ENCODE results near the gene LMX1A.

The LMX1A gene

DNA sequence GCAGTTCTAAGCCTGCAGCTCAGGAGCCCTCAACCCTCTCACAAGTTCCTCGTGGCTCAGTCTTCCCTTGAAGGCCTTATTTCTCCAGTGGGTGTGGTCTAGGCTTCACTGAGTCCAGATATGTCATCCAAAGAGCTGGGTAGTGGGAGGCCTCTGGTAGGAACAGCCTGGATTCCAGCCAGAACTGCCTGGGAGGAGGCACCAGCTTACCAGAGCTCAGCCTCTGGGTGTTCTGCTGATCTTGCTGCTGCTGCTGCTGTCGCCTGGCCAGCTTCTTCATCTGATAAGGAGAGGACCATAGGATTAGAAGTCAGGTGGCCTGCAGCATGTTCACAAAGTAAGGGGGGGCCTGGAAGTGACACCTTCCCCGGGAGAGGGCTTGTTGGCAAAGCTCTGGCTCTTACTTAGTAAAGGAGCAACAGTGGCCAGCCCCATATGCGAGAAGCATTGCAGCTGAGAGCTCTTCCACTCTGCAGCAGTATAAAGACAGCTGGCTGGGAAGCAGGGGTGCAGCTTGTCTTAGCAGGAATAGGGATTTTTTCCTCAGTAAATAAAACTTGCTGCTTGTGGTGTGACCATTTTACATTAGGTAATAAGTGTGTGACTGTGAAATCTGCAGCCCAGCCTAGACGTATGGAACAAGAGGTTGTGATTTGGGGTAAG is 148.5 kb downstream of the LMX1A start:
- no peak for DNase-seq

GRCh38 chr1:165205145-165205544 is 151.4 kb downstream of the LMX1A start:
- no peak for DNase-seq

DNA sequence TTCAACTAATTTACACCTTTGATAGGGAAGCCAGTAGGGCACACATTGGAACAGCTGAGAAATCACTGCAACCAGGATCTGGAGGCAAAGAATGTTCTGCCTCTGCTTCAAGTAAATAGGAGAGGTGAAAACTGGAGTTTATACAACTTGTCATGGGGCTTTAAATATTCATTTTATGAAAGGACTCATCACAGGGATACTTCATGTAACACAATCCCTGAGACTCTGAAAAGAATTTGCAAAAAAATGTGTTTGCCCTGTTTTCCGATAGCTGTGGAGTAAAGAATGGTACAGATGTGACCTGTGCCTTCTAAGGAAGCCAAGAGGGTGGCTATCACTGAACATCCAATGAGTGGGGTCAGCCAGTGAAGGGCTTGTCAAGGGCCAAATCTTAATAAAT is 152.0 kb downstream of the LMX1A start:
- DNase-seq = no peak

- no peak for DNase-seq
Observed at GRCh38 chr1:165191087-165191486, 165.4 kb downstream of the LMX1A start.

- DNase-seq = no peak
Observed at GRCh38 chr1:165189913-165190312, 166.6 kb downstream of the LMX1A start.

DNA sequence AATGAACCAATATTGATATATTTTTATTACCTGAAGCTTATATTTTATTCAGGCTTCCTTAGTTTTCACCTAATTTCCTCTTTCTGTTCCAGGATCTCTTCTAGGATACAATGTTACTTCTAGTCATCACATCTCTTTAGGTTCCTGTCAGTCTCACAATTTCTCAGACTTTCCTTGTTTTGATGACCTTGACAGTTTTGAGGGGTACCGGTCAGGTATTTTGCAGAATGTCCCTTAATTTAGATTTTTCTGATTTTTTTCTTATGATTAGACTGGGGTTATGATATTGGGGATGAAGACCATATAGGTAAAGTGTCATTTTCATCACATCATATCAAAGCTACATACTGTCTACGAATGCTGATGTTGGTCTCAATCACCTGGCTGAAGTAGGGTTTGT is 167.5 kb downstream of the LMX1A start:
- no peak for DNase-seq

DNA sequence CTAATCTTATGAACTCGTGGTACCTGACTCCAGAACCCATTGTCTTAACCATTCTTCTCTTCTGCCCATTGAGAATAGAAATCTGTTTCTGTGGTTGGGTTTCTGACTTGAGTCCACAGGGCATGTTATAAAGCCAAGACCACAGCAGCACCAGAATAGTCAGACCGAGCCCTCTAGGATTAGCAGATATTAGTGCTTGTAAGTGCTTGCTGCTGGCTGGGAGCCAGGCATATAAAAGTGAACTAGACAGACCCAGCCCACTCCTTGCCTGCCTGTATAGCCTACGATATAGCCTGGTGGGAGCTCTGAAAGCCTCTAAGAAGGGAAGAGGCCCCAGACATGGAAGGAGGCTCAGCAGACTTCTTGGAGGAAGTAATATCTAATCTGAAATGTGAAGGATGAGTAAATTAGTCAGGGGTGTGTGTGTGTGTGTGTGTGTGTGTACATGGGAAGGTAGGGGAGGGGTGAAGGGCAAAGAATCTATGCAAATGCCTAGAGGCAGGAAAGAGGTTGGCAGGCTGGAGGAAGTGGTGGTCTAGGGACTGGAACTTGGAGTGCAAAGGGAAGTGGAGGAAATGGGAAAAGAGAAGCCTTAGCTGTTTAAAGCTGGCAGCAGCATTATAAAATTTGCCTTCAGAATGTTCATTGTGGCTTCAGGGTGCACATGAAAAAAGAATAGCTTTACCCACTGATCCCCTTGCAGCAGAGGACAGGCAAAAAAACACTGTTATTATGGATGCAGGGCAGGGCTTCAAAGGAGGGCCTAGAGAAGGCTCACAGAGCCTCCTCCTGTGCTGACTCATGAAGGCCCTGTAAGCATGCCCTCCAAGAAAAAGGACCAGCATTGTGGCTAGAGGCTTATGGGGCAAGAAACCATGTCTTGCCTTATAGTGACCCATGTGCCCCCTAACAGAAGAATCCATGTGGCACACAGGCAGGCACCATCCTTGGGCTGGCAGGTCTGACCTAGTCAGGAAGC is 169.2 kb downstream of the LMX1A start:
- DNase-seq = no peak

- DNase-seq = no peak
Observed at GRCh38 chr1:165185161-165185889, 171.2 kb downstream of the LMX1A start.

- no peak for DNase-seq
Observed at GRCh38 chr1:165182975-165183374, 173.5 kb downstream of the LMX1A start.

DNA sequence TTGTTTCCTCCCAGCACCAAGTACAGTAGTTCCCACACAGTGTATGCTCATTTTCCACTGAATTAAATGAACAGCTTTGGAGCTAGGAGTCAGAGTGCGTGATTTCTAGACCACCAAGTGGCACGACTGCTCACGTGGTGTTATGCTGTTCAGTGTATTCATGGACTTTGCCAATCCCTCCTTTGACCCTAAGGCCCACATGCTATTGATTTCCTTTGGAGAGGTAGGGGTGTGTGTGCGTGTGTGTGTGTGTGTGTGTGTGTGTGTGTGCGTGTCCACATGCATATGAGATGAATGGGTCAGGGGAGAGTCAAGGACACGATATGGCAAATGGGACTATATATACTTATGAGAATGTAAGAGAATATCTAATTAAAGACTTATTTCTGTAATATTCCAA is 177.2 kb downstream of the LMX1A start:
- DNase-seq = no peak

DNA sequence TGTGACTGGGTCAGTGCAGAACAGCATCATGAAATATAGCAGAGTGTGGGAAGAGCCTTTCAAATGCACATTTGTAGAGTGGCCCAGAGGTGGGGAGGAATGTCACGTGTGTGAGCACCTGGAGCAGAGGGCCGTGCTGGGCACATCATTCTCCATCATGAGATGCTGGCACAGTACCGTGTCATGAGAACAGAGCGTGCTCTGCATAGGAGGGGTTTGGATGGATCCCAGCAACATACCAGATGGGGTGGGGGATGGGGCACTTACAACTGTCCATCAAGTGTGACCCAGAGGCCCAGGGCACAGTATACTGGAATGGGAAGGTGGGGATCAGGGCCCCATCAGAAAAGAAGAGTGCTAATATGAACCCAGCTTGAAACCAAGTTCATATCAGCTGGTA is 182.0 kb downstream of the LMX1A start:
- no peak for DNase-seq

DNA sequence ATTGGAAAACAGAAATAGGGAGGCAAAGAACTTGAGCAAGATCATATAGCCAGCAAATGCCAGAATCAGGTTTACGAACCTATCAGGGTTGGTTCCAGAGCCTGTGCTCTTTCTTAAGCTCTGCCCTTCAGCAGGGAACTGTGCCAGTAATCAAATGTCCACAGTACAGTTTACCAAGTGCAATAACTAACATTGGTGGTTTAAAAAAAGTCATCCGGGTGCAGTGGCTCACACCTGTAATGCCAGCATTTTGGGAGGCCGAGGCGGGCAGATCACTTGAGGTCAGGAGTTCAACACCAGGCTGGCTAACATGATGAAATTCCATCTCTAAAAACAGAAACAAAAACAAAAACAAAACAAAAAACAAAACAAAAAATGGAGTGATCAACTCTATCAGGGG is 182.7 kb downstream of the LMX1A start:
- no peak for DNase-seq

DNA sequence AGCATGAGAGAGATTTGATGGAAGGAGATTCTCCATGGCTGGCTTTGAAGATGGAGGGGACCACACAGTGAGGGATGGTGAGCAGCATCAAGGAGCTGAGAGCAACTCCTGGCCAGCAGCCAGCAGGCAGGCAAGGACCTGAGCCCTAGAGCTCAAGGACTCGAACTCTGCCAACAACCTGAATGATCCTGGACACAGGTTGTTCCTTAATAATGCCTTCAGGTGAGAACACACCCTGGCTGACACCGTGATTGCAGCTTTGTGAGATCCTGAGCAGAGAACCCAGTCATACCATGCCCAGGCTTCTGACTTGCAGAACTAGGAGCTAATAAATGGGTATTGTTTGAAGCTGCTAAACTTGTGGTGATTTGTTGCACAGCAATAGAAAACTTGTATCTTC is 183.1 kb downstream of the LMX1A start:
- no peak for DNase-seq

DNA sequence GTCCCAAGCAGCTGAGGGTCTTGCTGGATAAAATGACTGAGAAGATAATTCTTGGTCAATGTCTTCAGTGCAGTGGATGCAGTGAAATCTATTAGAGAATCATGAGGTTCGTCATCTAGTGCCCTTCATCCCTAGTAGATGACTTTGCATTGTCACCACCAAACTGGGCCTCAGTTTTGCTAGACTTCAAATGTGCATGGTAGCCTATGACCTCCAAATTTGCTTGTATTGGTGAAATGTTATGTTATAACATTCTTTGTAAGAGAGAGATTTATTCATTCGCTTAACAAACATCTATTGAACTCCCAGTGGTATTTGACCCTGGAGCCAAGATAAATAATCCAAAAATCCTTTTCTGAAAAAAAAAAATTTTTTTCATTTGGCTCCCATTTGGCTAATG is 183.8 kb downstream of the LMX1A start:
- DNase-seq = no peak

- no peak for DNase-seq
Observed at GRCh38 chr1:165169729-165170128, 186.8 kb downstream of the LMX1A start.

DNA sequence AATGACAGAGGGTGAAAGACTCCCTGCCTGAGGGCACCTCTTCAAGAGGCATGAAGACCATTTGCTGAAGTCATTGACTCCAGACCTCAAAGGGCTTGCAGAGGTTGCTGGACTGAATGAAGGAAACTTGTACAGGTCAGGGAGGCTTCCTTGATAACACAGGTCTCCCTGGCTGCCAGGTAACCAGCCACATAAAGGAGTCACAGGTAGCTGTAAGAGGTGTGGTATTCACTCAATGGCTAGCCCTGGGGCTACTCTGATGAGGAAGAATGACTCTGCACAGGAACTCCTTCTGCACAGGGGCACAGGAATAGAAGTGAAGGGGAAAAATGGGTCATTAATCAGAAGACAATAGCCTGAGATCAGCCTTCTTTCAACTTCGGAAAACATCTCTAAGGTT is 187.5 kb downstream of the LMX1A start:
- no peak for DNase-seq

DNA sequence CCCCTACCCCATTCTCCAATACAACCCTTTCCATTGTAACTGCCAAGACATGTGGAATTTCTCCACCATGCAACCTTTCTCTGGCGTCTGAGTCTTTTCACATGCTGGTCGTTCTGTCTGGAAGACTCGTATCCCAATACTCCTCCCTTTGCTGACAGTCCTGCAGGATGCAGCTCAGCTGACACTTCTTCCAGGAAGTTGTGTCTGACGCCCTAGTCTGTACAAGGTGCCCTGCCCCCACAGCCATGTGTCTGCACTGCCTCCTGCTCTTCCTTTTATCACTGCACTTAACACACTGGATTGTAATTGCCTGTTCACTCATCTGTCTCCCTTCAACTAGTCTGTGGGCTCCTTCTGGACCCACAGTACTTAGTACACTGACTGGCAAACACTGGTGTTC is 188.0 kb downstream of the LMX1A start:
- DNase-seq = no peak

DNA sequence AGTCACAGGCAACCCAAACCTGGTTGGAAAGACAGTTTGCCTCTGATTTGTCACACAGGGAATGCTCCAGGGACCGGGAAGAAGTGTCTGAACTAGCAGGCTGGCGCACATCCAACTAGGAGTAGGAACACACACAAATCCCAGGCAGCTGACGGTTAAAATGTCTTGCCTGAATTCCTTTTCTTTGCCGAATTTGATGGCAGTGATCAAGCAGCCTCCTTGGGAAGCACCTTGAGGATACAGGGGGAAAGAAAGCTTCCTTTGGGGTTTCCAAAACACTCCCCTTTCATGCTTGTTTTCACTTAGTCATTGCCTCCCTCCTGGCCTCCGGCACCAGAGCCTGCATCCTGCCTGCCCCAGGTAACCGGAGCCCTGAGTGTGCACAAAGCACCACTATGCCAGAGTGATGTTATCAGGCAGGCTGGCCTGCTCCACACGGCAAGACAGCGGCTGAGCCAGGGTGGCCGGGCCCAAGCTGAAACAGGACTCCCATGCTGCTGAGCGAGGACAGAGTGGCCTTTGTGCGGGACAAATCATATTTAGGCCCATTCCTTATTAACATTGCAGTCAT is 193.8 kb downstream of the LMX1A start:
- DNase-seq = no peak

DNA sequence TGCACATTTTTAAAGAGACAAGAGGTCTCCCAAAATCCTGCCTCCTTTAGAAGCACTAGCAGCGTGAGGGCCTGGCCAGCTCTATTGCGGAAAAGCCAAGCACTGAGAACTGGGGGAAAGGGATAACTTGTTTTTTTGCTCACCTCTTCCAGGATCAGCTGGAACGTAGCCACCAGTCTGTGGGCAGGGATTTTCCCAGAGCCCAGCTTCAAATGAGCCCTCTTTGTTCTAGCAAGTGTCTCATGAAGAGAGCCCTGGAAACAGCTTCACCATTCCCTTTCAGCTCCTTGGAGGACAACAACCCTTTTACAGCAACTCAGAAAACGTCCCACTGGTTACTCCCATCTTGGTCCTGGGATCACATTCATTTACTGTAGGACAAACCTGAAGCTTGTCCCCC is 195.4 kb downstream of the LMX1A start:
- DNase-seq = no peak

- DNase-seq = no peak
Observed at GRCh38 chr1:165153182-165153581, 203.3 kb downstream of the LMX1A start.

- no peak for DNase-seq
Observed at GRCh38 chr1:165152727-165153126, 203.8 kb downstream of the LMX1A start.

DNA sequence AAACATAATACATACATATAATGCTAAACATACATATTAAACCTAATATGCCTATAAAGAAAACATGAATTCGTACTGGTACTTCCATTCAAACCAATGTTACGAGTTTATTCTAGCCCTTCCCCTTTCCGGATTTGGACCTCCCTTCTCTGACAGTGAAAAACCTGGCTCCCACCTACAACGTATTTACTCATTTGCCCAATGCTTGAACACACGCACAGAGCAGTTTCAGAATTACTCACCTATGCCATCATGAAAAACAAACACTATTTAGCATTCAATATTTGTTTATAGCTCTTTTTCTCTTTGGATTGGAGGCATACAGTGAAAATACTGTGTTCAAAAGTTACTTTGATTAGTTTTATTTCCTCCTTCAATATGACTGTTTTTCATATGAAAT is 204.4 kb downstream of the LMX1A start:
- no peak for DNase-seq
